ENCODE data around the gene RARA.
"Not testable (repeated sequence)": the region's sequence is repeated elsewhere in the genome, so short reads cannot be mapped to it uniquely, and the experiment has no call there.

The RARA gene

GRCh38 chr17:40295488-40296436 lies 13.2 kb upstream of the RARA start:
- peaks cover 99% of the 10 kb centered on the region for H3K36me3 ChIP-seq (ENCODE audit: insufficient read depth, low read length)
- no peak overlapping the region for H3K9ac ChIP-seq (ENCODE audit: low read depth, low read length)
- no peaks in the 10 kb centered on the region for H3K27me3 ChIP-seq (ENCODE audit: insufficient read depth, low read length, poor library complexity)
- no peak overlapping the region for H3K27ac ChIP-seq (ENCODE audit: low read length)
- H3K9me3 ChIP-seq (ENCODE audit: insufficient read depth, low read length, severe bottlenecking): no peaks in the 10 kb centered on the region
- TF ChIP-seq EZH2 (IDR thresholded peaks at IDR 0.05; ENCODE audit: borderline replicate concordance, low read depth, low read length, severe bottlenecking) (no peak), CTCF (IDR thresholded peaks at IDR 0.05; ENCODE audit: borderline replicate concordance, extremely low read depth, low read length, poor library complexity, severe bottlenecking) (no peak)
- no peak overlapping the region for H2AFZ ChIP-seq (ENCODE audit: low read depth, low read length)
- H3K4me2 ChIP-seq (ENCODE audit: insufficient read depth, low read length): no peak overlapping the region
- H3K4me1 ChIP-seq (ENCODE audit: insufficient read depth, low read length): peaks cover 26% of the 10 kb centered on the region
- peaks cover 25% of the 10 kb centered on the region; the same call in 1 of the 2 replicates for H4K20me1 ChIP-seq (ENCODE audit: insufficient read depth, low read length)
- DNase-seq (no peak), ATAC-seq (ENCODE audit: insufficient read depth, low read depth) (no peak)
- H3K79me2 ChIP-seq (ENCODE audit: insufficient read depth, low read length): peaks cover 48% of the 10 kb centered on the region
- no peak overlapping the region for H3K4me3 ChIP-seq (ENCODE audit: low read depth in 1 of 2, low read length in 2 of 2)

GRCh38 chr17:40297511-40297910 lies 11.5 kb upstream of the RARA start:
- no peak overlapping the region for H3K4me3 ChIP-seq (ENCODE audit: low read depth in 1 of 2, low read length in 2 of 2)
- H3K4me2 ChIP-seq (ENCODE audit: insufficient read depth, low read length): no peak overlapping the region
- peaks cover 20% of the 10 kb centered on the region; the same call in 1 of the 2 replicates for H4K20me1 ChIP-seq (ENCODE audit: insufficient read depth, low read length)
- H3K36me3 ChIP-seq (ENCODE audit: insufficient read depth, low read length): peaks cover 99% of the 10 kb centered on the region
- no peak for TF ChIP-seq EZH2 (IDR thresholded peaks at IDR 0.05; ENCODE audit: borderline replicate concordance, low read depth, low read length, severe bottlenecking)
- TF ChIP-seq CTCF (IDR thresholded peaks at IDR 0.05; ENCODE audit: borderline replicate concordance, extremely low read depth, low read length, poor library complexity, severe bottlenecking): no peak
- no peaks in the 10 kb centered on the region for H3K27me3 ChIP-seq (ENCODE audit: insufficient read depth, low read length, poor library complexity)
- H3K9ac ChIP-seq (ENCODE audit: low read depth, low read length): no peak overlapping the region
- H2AFZ ChIP-seq (ENCODE audit: low read depth, low read length): no peak overlapping the region
- ATAC-seq (ENCODE audit: insufficient read depth, low read depth): no peak
- H3K27ac ChIP-seq (ENCODE audit: low read length): no peak overlapping the region
- H3K79me2 ChIP-seq (ENCODE audit: insufficient read depth, low read length): peaks cover 36% of the 10 kb centered on the region
- no peaks in the 10 kb centered on the region for H3K9me3 ChIP-seq (ENCODE audit: insufficient read depth, low read length, severe bottlenecking)
- DNase-seq: no peak
- peaks cover 13% of the 10 kb centered on the region; the same call in 1 of the 2 replicates for H3K4me1 ChIP-seq (ENCODE audit: insufficient read depth, low read length)

GRCh38 chr17:40298726-40299125 lies 10.3 kb upstream of the RARA start:
- ATAC-seq (ENCODE audit: insufficient read depth, low read depth) (no peak), DNase-seq (no peak)
- H3K4me2 ChIP-seq (ENCODE audit: insufficient read depth, low read length): no peak overlapping the region
- no peaks in the 10 kb centered on the region for H3K27me3 ChIP-seq (ENCODE audit: insufficient read depth, low read length, poor library complexity)
- H4K20me1 ChIP-seq (ENCODE audit: insufficient read depth, low read length): peaks cover 23% of the 10 kb centered on the region; the same call in 1 of the 2 replicates
- peaks cover 8% of the 10 kb centered on the region; the same call in 1 of the 2 replicates for H3K4me1 ChIP-seq (ENCODE audit: insufficient read depth, low read length)
- H3K4me3 ChIP-seq (ENCODE audit: low read depth in 1 of 2, low read length in 2 of 2): no peak overlapping the region
- no peaks in the 10 kb centered on the region for H3K9me3 ChIP-seq (ENCODE audit: insufficient read depth, low read length, severe bottlenecking)
- no peak overlapping the region for H2AFZ ChIP-seq (ENCODE audit: low read depth, low read length)
- H3K79me2 ChIP-seq (ENCODE audit: insufficient read depth, low read length): peaks cover 28% of the 10 kb centered on the region
- H3K9ac ChIP-seq (ENCODE audit: low read depth, low read length): no peak overlapping the region
- TF ChIP-seq EZH2 (IDR thresholded peaks at IDR 0.05; ENCODE audit: borderline replicate concordance, low read depth, low read length, severe bottlenecking) (no peak), CTCF (IDR thresholded peaks at IDR 0.05; ENCODE audit: borderline replicate concordance, extremely low read depth, low read length, poor library complexity, severe bottlenecking) (no peak)
- H3K36me3 ChIP-seq (ENCODE audit: insufficient read depth, low read length): peaks cover 100% of the 10 kb centered on the region
- H3K27ac ChIP-seq (ENCODE audit: low read length): no peak overlapping the region

GRCh38 chr17:40299159-40299757 lies 9.7 kb upstream of the RARA start:
- peaks cover 27% of the 10 kb centered on the region; the same call in 1 of the 2 replicates for H4K20me1 ChIP-seq (ENCODE audit: insufficient read depth, low read length)
- not testable (repeated sequence) for H3K4me2 ChIP-seq (ENCODE audit: insufficient read depth, low read length); H3K9ac ChIP-seq (ENCODE audit: low read depth, low read length); H3K27ac ChIP-seq (ENCODE audit: low read length); H3K27me3 ChIP-seq (ENCODE audit: insufficient read depth, low read length, poor library complexity); H3K4me3 ChIP-seq (ENCODE audit: low read depth in 1 of 2, low read length in 2 of 2); H3K9me3 ChIP-seq (ENCODE audit: insufficient read depth, low read length, severe bottlenecking); DNase-seq; H2AFZ ChIP-seq (ENCODE audit: low read depth, low read length); ATAC-seq (ENCODE audit: insufficient read depth, low read depth); H3K4me1 ChIP-seq (ENCODE audit: insufficient read depth, low read length)
- peaks cover 23% of the 10 kb centered on the region; the same call in 1 of the 2 replicates for H3K79me2 ChIP-seq (ENCODE audit: insufficient read depth, low read length)
- H3K36me3 ChIP-seq (ENCODE audit: insufficient read depth, low read length): peaks cover 100% of the 10 kb centered on the region
